Measurements from ENCODE around the gene TMEM187. TPM values are rescaled to one million over a fixed set of nuclear protein-coding genes. Genes with fewer than 3 reads are reported as not detected.

The TMEM187 gene
- total RNA-seq, 1 experiment from 2014 or later: 2.8 TPM

DNA sequence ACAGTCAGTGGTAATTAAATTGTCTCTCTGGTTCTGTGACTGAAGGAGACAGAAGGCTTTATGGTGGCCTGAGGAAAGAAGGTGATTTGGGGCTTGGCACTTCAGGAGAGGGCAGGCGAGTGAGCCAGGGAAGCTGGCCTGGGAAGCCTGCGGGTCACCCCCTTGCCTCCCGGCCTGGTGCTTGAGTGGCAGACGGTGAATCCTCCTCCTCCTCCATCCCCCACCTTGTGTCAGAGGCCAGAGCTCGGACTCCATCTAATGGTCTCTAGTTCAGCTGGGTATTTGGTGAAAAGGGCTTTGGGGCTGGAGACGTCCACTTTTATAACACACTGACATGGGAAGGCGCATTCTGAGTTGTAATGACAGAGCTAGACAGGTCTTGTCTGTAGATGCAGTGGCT, 8.7 kb downstream of the TMEM187 start:
- TF ChIP-seq, protein P1, sequence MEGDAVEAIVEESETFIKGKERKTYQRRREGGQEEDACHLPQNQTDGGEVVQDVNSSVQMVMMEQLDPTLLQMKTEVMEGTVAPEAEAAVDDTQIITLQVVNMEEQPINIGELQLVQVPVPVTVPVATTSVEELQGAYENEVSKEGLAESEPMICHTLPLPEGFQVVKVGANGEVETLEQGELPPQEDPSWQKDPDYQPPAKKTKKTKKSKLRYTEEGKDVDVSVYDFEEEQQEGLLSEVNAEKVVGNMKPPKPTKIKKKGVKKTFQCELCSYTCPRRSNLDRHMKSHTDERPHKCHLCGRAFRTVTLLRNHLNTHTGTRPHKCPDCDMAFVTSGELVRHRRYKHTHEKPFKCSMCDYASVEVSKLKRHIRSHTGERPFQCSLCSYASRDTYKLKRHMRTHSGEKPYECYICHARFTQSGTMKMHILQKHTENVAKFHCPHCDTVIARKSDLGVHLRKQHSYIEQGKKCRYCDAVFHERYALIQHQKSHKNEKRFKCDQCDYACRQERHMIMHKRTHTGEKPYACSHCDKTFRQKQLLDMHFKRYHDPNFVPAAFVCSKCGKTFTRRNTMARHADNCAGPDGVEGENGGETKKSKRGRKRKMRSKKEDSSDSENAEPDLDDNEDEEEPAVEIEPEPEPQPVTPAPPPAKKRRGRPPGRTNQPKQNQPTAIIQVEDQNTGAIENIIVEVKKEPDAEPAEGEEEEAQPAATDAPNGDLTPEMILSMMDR (conservative IDR thresholded peaks at IDR 0.05; ENCODE audit: low read depth, low read length): no peak
- no peak for TF ChIP-seq EZH2 (IDR thresholded peaks at IDR 0.05; ENCODE audit: borderline replicate concordance, low read depth, low read length, poor library complexity, severe bottlenecking)
- no peaks in the 10 kb centered on the region for H3K36me3 ChIP-seq (ENCODE audit: insufficient read depth, low read length, poor library complexity, severe bottlenecking)
- H3K9me3 ChIP-seq (ENCODE audit: low read depth, low read length, poor library complexity, severe bottlenecking): no peaks in the 10 kb centered on the region
- ChIA-PET CTCF (interaction anchor here (0.6 to 0.7 kb wide), 2 partner anchors 19 to 102 kb away, joined by 3 to 4 read pairs; no protein-coding TSS in a partner anchor), POLR2A (ENCODE audit: low non-redundant PET) (no interaction called here)
- intact Hi-C loops (cut with micrococcal nuclease; ENCODE audit: unreplicated experiment): no loop called here
- H3K27me3 ChIP-seq (replicated peaks; ENCODE audit: insufficient read depth, low read depth, low read length, poor library complexity): no peaks in the 10 kb centered on the region
- no peak for DNase-seq (ENCODE audit: low spot score)
- BruUV-seq (replicated peaks): no TSS peak
- H3K4me1 ChIP-seq (ENCODE audit: insufficient read depth, low read length, poor library complexity, severe bottlenecking): no peaks in the 10 kb centered on the region
- no peak overlapping the region for H3K4me3 ChIP-seq (ENCODE audit: low read depth, low read length, poor library complexity, severe bottlenecking)
- H3K27ac ChIP-seq (ENCODE audit: low read depth, low read length, poor library complexity, severe bottlenecking): no peak overlapping the region

DNA sequence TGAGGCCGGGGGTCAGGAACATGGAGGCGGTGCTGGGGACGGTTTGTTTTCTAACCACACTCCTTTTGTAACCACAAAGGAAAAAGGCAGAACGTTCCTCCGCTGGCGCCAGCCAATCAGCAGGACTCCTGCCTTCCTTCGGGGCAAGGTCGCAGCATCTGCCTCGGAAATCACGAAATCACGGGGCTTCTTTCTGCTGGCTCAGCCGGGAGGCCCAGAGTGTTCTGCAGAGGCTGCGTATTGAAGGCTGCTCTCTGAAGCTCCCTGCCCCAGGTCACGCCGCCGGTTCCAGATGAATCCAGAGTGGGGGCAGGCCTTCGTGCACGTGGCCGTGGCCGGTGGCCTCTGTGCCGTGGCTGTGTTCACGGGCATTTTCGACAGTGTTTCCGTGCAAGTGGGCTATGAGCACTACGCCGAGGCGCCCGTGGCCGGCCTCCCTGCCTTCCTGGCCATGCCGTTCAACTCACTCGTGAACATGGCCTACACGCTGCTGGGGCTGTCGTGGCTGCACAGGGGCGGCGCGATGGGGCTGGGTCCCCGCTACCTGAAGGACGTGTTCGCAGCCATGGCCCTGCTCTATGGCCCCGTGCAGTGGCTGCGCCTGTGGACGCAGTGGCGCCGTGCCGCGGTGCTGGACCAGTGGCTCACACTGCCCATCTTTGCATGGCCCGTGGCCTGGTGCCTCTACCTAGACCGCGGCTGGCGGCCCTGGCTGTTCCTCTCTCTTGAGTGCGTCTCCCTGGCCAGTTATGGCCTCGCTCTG, 9.4 kb downstream of the TMEM187 start:
- no peak for DNase-seq (ENCODE audit: low spot score)
- Histone ChIP-seq H3K4me1 (ENCODE audit: insufficient read depth, low read length, poor library complexity, severe bottlenecking) (no peaks in the 10 kb centered on the region), H3K27ac (ENCODE audit: low read depth, low read length, poor library complexity, severe bottlenecking) (no peak overlapping the region), H3K27me3 (replicated peaks; ENCODE audit: insufficient read depth, low read depth, low read length, poor library complexity) (no peaks in the 10 kb centered on the region), H3K4me3 (ENCODE audit: low read depth, low read length, poor library complexity, severe bottlenecking) (no peak overlapping the region), H3K36me3 (ENCODE audit: insufficient read depth, low read length, poor library complexity, severe bottlenecking) (no peaks in the 10 kb centered on the region), H3K9me3 (ENCODE audit: low read depth, low read length, poor library complexity, severe bottlenecking) (no peaks in the 10 kb centered on the region)
- ChIA-PET CTCF (no interaction called here), POLR2A (ENCODE audit: low non-redundant PET) (no interaction called here)
- no peak for TF ChIP-seq EZH2 (IDR thresholded peaks at IDR 0.05; ENCODE audit: borderline replicate concordance, low read depth, low read length, poor library complexity, severe bottlenecking)
- TF ChIP-seq, protein P1 (conservative IDR thresholded peaks at IDR 0.05; ENCODE audit: low read depth, low read length): no peak
- intact Hi-C loops (cut with micrococcal nuclease; ENCODE audit: unreplicated experiment): no loop called here
- BruUV-seq (replicated peaks): no TSS peak

GRCh38 chrX:153983321-153983801, 10.8 kb downstream of the TMEM187 start:
- H3K9me3 ChIP-seq (ENCODE audit: low read depth, low read length, poor library complexity, severe bottlenecking): no peaks in the 10 kb centered on the region
- no peak overlapping the region for H3K27ac ChIP-seq (ENCODE audit: low read depth, low read length, poor library complexity, severe bottlenecking)
- TF ChIP-seq, protein P1 (conservative IDR thresholded peaks at IDR 0.05; ENCODE audit: low read depth, low read length): no peak
- TF ChIP-seq EZH2 (IDR thresholded peaks at IDR 0.05; ENCODE audit: borderline replicate concordance, low read depth, low read length, poor library complexity, severe bottlenecking): no peak
- no peaks in the 10 kb centered on the region for H3K4me1 ChIP-seq (ENCODE audit: insufficient read depth, low read length, poor library complexity, severe bottlenecking)
- H3K36me3 ChIP-seq (ENCODE audit: insufficient read depth, low read length, poor library complexity, severe bottlenecking): no peaks in the 10 kb centered on the region
- ChIA-PET POLR2A (ENCODE audit: low non-redundant PET) (no interaction called here), CTCF (no interaction called here)
- DNase-seq (ENCODE audit: low spot score): no peak
- no peak overlapping the region for H3K4me3 ChIP-seq (ENCODE audit: low read depth, low read length, poor library complexity, severe bottlenecking)
- intact Hi-C loops (cut with micrococcal nuclease; ENCODE audit: unreplicated experiment): no loop called here
- no peaks in the 10 kb centered on the region for H3K27me3 ChIP-seq (replicated peaks; ENCODE audit: insufficient read depth, low read depth, low read length, poor library complexity)
- no TSS peak for BruUV-seq (replicated peaks)
